ENCODE results near the gene ALG14.

DNA sequence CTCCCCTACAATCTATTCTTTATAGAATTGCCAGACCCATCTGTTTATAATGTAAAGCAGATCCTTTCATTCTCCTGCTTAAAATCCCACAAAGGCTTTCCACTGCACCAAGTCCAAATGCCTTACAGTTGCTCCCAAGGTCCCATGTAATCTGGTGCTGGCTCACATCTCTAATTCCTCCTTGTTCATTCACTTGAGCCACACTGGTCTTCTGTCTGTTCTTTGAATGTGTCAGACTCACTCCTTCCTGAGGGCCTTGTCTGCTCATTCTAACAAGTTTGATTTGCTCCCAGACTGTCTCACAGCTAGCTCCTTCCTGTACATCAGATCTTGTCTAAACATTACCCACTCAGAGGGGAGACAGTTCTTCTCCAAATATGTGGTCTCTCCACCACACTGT, 38.9 kb downstream of the ALG14 start:
- TF ChIP-seq CTCF (conservative IDR thresholded peaks at IDR 0.05 in 1 of 2, IDR thresholded peaks at IDR 0.05 in 1 of 2; ENCODE audit: extremely low read depth in 1 of 2, insufficient read depth in 1 of 2, low read depth in 1 of 2, low read length in 2 of 2) (no peak), EZH2 (IDR thresholded peaks at IDR 0.05; ENCODE audit: borderline replicate concordance, low read length) (no peak)
